Measurements from ENCODE around the gene THSD7A. TPM values are rescaled to one million over a fixed set of nuclear protein-coding genes. Genes with fewer than 3 reads are reported as not detected.

Gene THSD7A
- total and polyA plus RNA-seq, 2 of the 4 experiments (the other 2 are of a cell fraction): 0.02 to 0.18 TPM

- H4K91ac ChIP-seq (ENCODE audit: insufficient read depth, low read depth, low read length): no peak overlapping the region
- ATAC-seq (ENCODE audit: low read depth) (no peak), DNase-seq (no peak)
- WGBS, 2 experiments (ENCODE audit: extremely low coverage in 2 of 2, insufficient read length in 1 of 2): 50% methylated on average over 2 of the region's 4 CpGs; no CpG with 5 or more reads in 1 of the 2 experiments
- no peak overlapping the region for H2BK20ac ChIP-seq (ENCODE audit: low read depth, low read length)
- no peak overlapping the region for H2BK15ac ChIP-seq (ENCODE audit: low read depth, low read length)
- H3K56ac ChIP-seq (ENCODE audit: extremely low read depth, insufficient read depth, low read length): no peak overlapping the region
- in situ Hi-C loops (cut with MboI; ENCODE audit: low sequenced_read_pairs): no loop called here
- POLR2A ChIA-PET (ENCODE audit: unreplicated experiment): no interaction called here
- no peaks in the 10 kb centered on the region for H3K9me1 ChIP-seq (ENCODE audit: insufficient read depth, low read length)
- CTCF ChIA-PET: no interaction called here
- no peak overlapping the region for H2AFZ ChIP-seq (replicated peaks; ENCODE audit: low read length, poor library complexity)
- TF ChIP-seq SMC3 (IDR thresholded peaks at IDR 0.05; ENCODE audit: low read depth, low read length) (no peak), MAFK (IDR thresholded peaks at IDR 0.05; ENCODE audit: low read depth, low read length) (no peak), USF2 (IDR thresholded peaks at IDR 0.05; ENCODE audit: low read depth, low read length) (no peak), RFX5 (IDR thresholded peaks at IDR 0.05; ENCODE audit: low read depth, low read length) (no peak), FOS (IDR thresholded peaks at IDR 0.05; ENCODE audit: low read depth, low read length) (no peak), MAZ (IDR thresholded peaks at IDR 0.05; ENCODE audit: borderline replicate concordance, low read depth, low read length) (no peak), POLR2A (IDR thresholded peaks at IDR 0.05; ENCODE audit: low read depth, low read length) (no peak), RAD21 (IDR thresholded peaks at IDR 0.05; ENCODE audit: low read length) (no peak), CEBPB (IDR thresholded peaks at IDR 0.05; ENCODE audit: low read depth, low read length) (no peak), NFE2L2 (IDR thresholded peaks at IDR 0.05; ENCODE audit: low read depth, low read length) (no peak), MXI1 (IDR thresholded peaks at IDR 0.05; ENCODE audit: borderline replicate concordance, low read depth, low read length) (no peak), RCOR1 (IDR thresholded peaks at IDR 0.05; ENCODE audit: insufficient replicate concordance, low read length) (no peak), CHD1 (IDR thresholded peaks at IDR 0.05; ENCODE audit: low read depth, low read length) (no peak), BHLHE40 (IDR thresholded peaks at IDR 0.05; ENCODE audit: low read depth, low read length) (no peak)
- TF ChIP-seq, protein P1, sequence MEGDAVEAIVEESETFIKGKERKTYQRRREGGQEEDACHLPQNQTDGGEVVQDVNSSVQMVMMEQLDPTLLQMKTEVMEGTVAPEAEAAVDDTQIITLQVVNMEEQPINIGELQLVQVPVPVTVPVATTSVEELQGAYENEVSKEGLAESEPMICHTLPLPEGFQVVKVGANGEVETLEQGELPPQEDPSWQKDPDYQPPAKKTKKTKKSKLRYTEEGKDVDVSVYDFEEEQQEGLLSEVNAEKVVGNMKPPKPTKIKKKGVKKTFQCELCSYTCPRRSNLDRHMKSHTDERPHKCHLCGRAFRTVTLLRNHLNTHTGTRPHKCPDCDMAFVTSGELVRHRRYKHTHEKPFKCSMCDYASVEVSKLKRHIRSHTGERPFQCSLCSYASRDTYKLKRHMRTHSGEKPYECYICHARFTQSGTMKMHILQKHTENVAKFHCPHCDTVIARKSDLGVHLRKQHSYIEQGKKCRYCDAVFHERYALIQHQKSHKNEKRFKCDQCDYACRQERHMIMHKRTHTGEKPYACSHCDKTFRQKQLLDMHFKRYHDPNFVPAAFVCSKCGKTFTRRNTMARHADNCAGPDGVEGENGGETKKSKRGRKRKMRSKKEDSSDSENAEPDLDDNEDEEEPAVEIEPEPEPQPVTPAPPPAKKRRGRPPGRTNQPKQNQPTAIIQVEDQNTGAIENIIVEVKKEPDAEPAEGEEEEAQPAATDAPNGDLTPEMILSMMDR (conservative IDR thresholded peaks at IDR 0.05; ENCODE audit: low read depth, low read length): no peak
- TF ChIP-seq, protein P2, sequence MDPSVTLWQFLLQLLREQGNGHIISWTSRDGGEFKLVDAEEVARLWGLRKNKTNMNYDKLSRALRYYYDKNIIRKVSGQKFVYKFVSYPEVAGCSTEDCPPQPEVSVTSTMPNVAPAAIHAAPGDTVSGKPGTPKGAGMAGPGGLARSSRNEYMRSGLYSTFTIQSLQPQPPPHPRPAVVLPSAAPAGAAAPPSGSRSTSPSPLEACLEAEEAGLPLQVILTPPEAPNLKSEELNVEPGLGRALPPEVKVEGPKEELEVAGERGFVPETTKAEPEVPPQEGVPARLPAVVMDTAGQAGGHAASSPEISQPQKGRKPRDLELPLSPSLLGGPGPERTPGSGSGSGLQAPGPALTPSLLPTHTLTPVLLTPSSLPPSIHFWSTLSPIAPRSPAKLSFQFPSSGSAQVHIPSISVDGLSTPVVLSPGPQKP (IDR thresholded peaks at IDR 0.05; ENCODE audit: borderline replicate concordance, low read depth, low read length): no peak
- no peaks in the 10 kb centered on the region for H3K9me3 ChIP-seq (ENCODE audit: control insufficient read depth, insufficient read depth, low read length)
- H3K4ac ChIP-seq (ENCODE audit: low read depth, low read length): no peak overlapping the region
- no peak overlapping the region for H3K9ac ChIP-seq (ENCODE audit: low read depth, low read length)
- no peaks in the 10 kb centered on the region for H3K36me3 ChIP-seq (ENCODE audit: control insufficient read depth, insufficient read depth, low read length)
- H3K18ac ChIP-seq (ENCODE audit: low read depth, low read length): no peak overlapping the region
- H4K5ac ChIP-seq (ENCODE audit: low read depth, low read length): no peak overlapping the region
- H2BK120ac ChIP-seq (ENCODE audit: low read depth, low read length): no peak overlapping the region
- H3K79me1 ChIP-seq (ENCODE audit: low read depth in 1 of 2, low read length in 2 of 2): no peaks in the 10 kb centered on the region
- H3K4me2 ChIP-seq (ENCODE audit: low read depth, low read length): no peak overlapping the region
- no peaks in the 10 kb centered on the region for H4K20me1 ChIP-seq (ENCODE audit: insufficient read depth, low read length)
- intact Hi-C loops (cut with micrococcal nuclease): no loop called here
- H2AK5ac ChIP-seq (ENCODE audit: low read depth, low read length): no peak overlapping the region
- H3K4me3 ChIP-seq (ENCODE audit: insufficient read depth, low read depth, low read length): no peak overlapping the region
- dilution Hi-C loops (cut with HindIII; ENCODE audit: low sequenced_read_pairs, unreplicated experiment): no loop called here
- H2BK5ac ChIP-seq (ENCODE audit: low read depth, low read length, poor library complexity, severe bottlenecking): no peak overlapping the region
- H2AK9ac ChIP-seq (replicated peaks; ENCODE audit: low read depth, low read length, poor library complexity): no peak overlapping the region
- no peaks in the 10 kb centered on the region for H3K27me3 ChIP-seq (ENCODE audit: control insufficient read depth, insufficient read depth, low read length)
- BruUV-seq (replicated peaks): no TSS peak
- H3K14ac ChIP-seq (replicated peaks; ENCODE audit: low read depth, low read length): no peak overlapping the region
- H4K8ac ChIP-seq (ENCODE audit: low read depth in 2 of 2, low read length in 2 of 2): no peak overlapping the region
- H3K23ac ChIP-seq (ENCODE audit: low read depth, low read length): no peak overlapping the region
- no peaks in the 10 kb centered on the region for H3K4me1 ChIP-seq (ENCODE audit: control insufficient read depth, insufficient read depth, low read length)
- H3K27ac ChIP-seq (ENCODE audit: insufficient read depth, low read length): no peak overlapping the region
Measured at GRCh38 chr7:11623093-11623678, 208.8 kb downstream of the THSD7A start.

All from IMR-90 (cell line).